NK-92 (cell line): ENCODE results near the gene AIRE.
"Not testable (repeated sequence)": the region's sequence is repeated elsewhere in the genome, so short reads cannot be mapped to it uniquely, and the experiment has no call there.

ENCODE experiments used
- DNase-seq: peaks from one replicate; lab custom pipeline; 2025; ENCODE audit not compliant: unreplicated experiment; lab: John Stamatoyannopoulos, UW

The AIRE gene

GRCh38 chr21:44265734-44266270 lies 19.9 kb upstream of the AIRE start:
- DNase-seq, result no peak

- no peak for DNase-seq
These were observed 18.0 kb upstream of the AIRE start for GRCh38 chr21:44267655-44268142.

DNA sequence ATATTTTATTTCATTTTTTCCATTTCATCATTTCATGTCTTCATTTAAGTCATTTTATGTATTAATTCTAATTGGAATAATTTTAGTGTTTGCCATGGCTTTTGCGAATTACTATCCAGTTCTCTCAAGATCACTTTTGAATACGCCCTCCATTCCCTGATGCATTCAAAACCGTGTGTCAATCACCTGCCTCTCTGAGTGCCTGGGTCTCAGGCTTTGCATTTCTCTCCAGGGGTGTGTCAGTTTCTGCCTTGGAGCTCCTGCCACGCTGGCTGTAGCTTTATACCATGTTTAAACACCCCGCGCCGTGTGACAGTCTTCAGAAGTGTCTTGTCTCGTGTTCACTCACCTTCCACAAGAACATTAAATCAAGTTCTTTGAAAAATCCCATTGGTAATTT lies 16.6 kb upstream of the AIRE start:
- DNase-seq, result no peak

GRCh38 chr21:44271558-44272283 lies 14.0 kb upstream of the AIRE start:
- no peak for DNase-seq

DNA sequence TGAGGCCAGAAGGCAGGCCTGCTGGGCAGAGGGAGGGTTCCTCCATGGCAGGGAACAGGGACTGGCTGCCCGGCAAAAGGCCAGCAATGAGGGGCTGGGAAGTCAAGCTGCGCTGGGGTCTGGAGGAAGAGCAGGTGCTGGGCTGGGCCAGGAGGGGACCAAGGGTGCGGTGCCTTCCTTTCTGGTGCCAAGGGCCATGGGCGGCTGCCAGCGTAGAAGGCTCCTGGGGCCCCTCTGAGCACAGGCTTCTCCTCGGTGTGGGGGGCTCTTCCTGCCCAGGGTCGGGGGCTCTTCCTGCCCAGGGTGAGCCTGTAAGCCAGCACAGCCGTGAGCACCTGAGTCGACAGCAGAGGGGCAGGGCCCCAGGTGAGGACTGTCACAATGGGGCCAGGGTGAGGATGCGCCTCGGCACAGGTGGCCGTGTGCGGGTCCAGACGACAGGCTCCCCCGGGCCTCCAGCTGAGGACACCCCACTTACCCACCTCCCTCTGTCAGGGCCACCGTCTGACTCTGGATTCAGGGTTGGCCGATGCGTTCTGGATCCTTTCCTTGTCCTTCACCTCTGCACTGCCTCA lies 13.3 kb upstream of the AIRE start:
- no peak for DNase-seq

- DNase-seq, result no peak
These were observed 12.6 kb upstream of the AIRE start for GRCh38 chr21:44273046-44273445.

- no peak for DNase-seq
These were observed 10.6 kb upstream of the AIRE start for GRCh38 chr21:44275041-44275440.

DNA sequence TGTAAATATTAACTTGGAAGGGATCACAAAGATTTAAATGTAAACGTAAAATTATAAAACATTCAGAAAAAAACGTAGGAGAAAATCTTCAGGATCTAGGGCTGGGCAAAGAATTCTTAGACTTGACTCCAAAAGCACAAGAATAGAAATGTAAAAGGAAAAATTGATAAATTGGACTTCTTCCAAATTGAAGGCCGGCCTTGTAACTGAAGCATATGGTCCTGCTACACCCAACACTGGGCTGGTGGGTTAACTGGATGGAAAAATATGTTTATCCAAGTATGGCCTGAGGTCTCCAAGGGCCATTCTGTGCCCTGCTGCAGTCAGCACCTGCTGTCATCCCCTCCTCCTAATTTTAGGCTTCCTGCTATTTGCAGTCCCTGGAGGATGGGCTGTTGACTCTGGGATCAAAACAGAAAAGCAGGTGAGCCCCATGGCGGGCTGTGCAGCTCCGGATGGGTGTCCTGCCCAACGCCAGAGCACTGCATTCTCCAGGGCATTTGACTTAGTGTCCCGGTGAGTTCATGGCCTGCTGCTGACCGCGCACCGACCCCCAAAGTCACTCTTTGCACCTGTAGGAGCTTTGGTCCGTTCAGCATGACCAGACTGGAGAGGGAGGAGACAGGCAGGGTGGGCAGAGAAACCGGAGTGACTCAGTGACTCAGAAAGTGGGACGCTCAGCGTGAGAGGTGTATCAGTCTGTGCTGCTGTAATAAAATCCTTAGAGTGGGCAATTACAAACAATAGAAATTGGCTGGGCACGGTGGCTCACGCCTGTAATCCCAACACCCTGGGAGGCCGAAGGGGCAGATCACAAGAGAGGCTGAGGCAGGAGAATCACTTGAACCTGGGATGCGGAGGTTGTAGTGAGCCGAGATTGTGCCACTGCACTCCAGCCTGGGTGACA lies 6.1 kb upstream of the AIRE start:
- DNase-seq, result no peak

DNA sequence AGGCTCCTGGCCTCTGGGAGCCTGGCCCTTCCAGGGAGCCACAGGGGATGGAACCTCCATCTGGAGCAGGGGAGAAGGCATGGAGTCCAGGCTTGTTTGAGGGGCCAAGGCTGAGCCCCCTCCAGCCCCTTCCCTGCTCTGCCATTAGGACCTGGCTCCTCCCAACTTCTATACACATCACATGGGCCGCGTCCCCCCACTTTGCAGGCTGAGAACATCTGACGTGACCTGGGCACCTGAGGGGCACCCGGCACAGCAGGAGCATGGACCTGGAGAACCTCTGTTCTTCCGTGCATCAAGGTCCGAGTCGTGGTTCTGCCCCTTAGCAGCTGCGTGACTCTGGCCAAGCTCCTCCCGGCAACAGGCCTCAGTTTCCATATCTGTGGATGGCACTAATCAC lies 3.9 kb upstream of the AIRE start:
- no peak for DNase-seq

- no peak for DNase-seq
These were observed 3.3 kb upstream of the AIRE start for GRCh38 chr21:44282370-44282769.

DNA sequence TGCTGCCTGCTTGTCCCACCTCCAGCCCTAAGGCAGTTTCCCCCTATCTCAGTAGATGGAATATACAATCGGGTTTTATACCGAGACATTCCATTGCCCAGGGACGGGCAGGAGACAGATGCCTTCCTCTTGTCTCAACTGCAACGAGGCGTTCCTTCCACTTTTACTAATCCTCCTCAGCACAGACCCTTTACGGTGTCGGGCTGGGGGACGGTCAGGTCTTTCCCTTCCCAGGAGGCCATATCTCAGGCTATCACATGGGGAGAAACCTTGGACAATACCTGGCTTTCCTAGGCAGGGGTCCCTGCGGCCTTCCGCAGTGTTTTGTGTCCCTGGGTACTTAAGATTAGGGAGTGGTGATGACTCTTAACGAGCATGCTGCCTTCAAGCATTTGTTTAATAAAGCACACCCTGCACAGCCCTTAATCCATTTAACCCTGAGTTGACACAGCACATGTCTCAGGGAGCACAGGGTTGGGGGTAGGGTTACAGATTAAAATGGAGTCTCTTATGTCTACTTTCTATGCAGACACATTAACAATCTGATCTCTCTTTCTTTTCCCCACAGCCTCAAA lies 2.4 kb upstream of the AIRE start:
- DNase-seq, result not testable (repeated sequence)

DNA sequence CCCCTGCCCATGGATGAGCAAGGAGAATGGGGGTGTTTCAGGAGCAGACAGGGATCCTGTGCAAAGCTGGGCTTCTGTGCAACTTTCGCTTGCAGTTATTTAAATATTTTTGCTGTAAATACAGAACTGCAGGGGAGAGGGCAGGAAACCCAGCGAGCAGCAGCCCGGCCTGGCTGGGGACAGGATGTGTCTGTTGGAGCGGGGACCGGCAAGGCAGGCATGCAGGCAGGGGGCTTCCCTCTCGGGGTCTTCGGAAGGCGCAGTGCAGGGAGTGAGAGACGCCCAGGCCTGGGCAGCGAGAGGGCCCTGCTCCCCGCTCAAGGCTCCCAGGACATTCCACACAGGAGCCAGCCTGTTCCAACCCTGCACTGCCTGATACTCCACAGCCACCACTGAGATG lies 1.7 kb upstream of the AIRE start:
- DNase-seq, result no peak

DNA sequence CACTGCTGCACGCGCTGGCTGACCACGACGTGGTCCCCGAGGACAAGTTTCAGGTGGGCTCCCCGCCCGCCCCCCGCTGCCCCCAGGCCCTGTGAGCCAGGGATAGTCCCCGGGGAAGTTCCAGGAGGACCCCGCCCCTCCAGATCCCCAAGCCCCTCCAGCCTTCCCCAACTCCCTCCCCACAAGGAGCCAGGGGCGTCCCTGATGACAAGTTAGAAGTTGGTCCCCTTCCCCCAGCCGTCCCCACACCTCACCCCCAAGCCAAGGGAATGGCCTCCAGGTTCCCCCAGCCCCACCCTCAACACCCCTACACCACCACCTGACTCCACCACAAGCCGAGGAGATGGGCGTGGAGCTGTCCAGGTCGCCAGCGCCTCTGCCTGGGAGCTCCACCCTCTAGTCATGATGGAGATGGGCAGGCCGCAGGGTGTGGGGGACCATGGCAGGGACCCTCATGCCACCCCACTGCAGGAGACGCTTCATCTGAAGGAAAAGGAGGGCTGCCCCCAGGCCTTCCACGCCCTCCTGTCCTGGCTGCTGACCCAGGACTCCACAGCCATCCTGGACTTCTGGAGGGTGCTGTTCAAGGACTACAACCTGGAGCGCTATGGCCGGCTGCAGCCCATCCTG lies 525 bp downstream of the AIRE start:
- no peak for DNase-seq

- DNase-seq, result no peak
These were observed 1.3 kb downstream of the AIRE start for GRCh38 chr21:44286716-44287632.

GRCh38 chr21:44288251-44289110 lies 2.8 kb downstream of the AIRE start:
- no peak for DNase-seq

GRCh38 chr21:44289381-44290010 lies 3.8 kb downstream of the AIRE start:
- no peak for DNase-seq

- DNase-seq, result no peak
These were observed 4.8 kb downstream of the AIRE start for GRCh38 chr21:44290327-44291077.
